Activated T-helper 9 cell treated with anti-CD3 and anti-CD28 coated beads, Interleukin-2, amount 50 U/mL, for 16 hours (primary cell): Measurements from ENCODE around the gene DDX41.

ENCODE experiments used
- DNase-seq: peaks from one replicate; pipeline ENCODE4 v3.0.0-alpha.2; 2020; ENCODE audit warnings: low read depth

DDX41 gene

GRCh38 chr5:177513500-177513899 lies 3.3 kb downstream of the DDX41 start:
- no peak for DNase-seq

- no peak for DNase-seq
These were observed 3.9 kb downstream of the DDX41 start for GRCh38 chr5:177512736-177513380.

GRCh38 chr5:177511796-177512675 lies 4.7 kb downstream of the DDX41 start:
- DNase-seq, result no peak

- no peak for DNase-seq
These were observed 5.6 kb downstream of the DDX41 start for GRCh38 chr5:177511181-177511580.

GRCh38 chr5:177510567-177511053 lies 6.2 kb downstream of the DDX41 start:
- no peak for DNase-seq

- DNase-seq, result no peak
These were observed 6.7 kb downstream of the DDX41 start for GRCh38 chr5:177509991-177510566.

GRCh38 chr5:177509381-177509951 lies 7.3 kb downstream of the DDX41 start, which contains the start of gene DOK3:
Gene DOK3 (minus strand): TSS chr5:177509826. CDS start chr5:177509540, 286 bp downstream.
- no peak for DNase-seq

- no peak for DNase-seq
These were observed 7.9 kb downstream of the DDX41 start for GRCh38 chr5:177508837-177509236.

- no peak for DNase-seq
These were observed 8.5 kb downstream of the DDX41 start for GRCh38 chr5:177508221-177508611.

GRCh38 chr5:177507596-177508220 lies 9.1 kb downstream of the DDX41 start:
- DNase-seq, result no peak

GRCh38 chr5:177507165-177507564 lies 9.6 kb downstream of the DDX41 start:
- DNase-seq, result no peak

- DNase-seq, result no peak
These were observed 11.7 kb downstream of the DDX41 start for GRCh38 chr5:177505075-177505474.

- no peak for DNase-seq
These were observed 12.4 kb downstream of the DDX41 start for GRCh38 chr5:177504086-177505056.

GRCh38 chr5:177503351-177504085 lies 13.2 kb downstream of the DDX41 start:
- DNase-seq, result no peak

GRCh38 chr5:177502886-177503285 lies 13.9 kb downstream of the DDX41 start:
- no peak for DNase-seq

- no peak for DNase-seq
These were observed 14.7 kb downstream of the DDX41 start for GRCh38 chr5:177501874-177502678.

GRCh38 chr5:177500685-177501522 lies 15.9 kb downstream of the DDX41 start:
- DNase-seq, result peak; percentile 75

- DNase-seq, result no peak
These were observed 16.9 kb downstream of the DDX41 start for GRCh38 chr5:177499842-177500241.
